Activated T-helper 1 cell treated with anti-CD3 and anti-CD28 coated beads, Interleukin-2, amount 50 U/mL, for 16 hours (primary cell): Measurements from ENCODE around the gene KRTAP3-2.

ENCODE experiments used
- DNase-seq, 2 donors: peaks; one replicate each; pipeline ENCODE4 v3.0.0-alpha.2; 2020; ENCODE audit warnings: low read depth in 1 of 2, low spot score in 1 of 2

The KRTAP3-2 gene

GRCh38 chr17:41010441-41010840 lies 10.7 kb upstream of the KRTAP3-2 start:
- DNase-seq = no peak

- DNase-seq = no peak
Measured at GRCh38 chr17:41009936-41010335, 10.2 kb upstream of the KRTAP3-2 start.

GRCh38 chr17:41009301-41009760 lies 9.6 kb upstream of the KRTAP3-2 start:
- no peak for DNase-seq

DNA sequence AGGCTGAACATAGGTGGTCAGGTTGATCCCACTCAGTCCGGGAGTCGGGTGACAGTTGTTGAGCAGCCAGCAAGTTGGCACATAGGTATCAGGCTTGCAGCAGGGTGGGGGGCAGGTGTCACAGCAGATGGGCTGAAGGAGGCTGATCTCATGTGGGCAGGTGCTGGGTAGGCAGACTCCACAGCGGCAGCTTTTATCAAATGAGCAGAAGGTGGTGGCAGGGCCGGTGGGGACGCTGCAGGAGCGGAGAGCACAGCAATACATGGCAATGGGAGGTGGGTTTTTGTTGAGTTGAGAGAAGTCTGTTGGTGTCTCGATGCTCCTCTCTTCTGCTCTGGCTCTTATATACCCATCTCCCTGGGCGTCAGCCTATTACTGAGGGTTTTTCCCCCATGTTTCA lies 9.1 kb upstream of the KRTAP3-2 start, which contains the start of gene KRTAP3-1:
Gene KRTAP3-1 (minus strand): TSS at position 318 of the 400 bp plus-strand sequence. CDS start 54 bp downstream, at position 264.
- DNase-seq = no peak

DNA sequence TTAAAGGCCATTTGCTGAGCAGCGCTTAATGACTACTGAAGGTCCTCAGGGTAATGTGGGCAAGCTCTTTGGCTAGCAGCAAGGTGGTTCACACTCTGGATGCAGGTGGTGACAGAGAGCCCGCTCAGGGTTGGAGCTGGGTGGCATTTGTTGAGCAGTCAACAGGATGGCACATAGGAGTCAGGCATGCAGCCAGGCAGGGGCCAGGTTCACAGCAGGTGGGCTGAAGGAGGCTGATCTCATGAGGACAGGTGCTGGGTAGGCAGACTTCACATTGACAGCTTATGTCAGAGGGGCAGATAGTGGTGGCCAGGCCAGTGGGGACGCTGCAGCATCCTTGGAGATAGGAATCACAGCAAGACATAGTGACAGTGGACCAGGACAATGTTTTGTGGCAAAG lies 4.7 kb upstream of the KRTAP3-2 start:
- no peak for DNase-seq

- DNase-seq = no peak
Measured at GRCh38 chr17:41003926-41004325, 4.2 kb upstream of the KRTAP3-2 start.

- DNase-seq = no peak
Measured at GRCh38 chr17:41002814-41003213, 3.1 kb upstream of the KRTAP3-2 start.

DNA sequence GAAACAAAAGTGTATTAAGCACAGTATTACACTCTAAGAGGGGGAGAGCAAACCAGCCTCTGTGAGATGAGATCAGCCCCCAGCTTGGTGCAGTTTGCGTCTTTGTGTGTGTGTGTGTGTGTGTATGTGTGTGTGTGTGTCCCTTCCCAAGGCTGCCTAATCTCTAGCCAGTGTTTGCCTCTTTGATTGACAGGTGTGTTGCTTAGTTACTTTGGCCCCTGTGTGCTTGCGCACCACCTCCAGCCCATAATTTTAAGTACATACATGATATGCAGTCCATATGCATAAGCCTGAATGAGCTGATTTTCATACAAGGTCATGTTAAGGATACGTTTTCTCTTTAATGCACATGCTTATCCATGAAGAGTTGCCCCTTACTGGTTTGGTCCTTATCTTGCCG lies 2.1 kb upstream of the KRTAP3-2 start:
- no peak for DNase-seq

- no peak for DNase-seq
Measured at GRCh38 chr17:40997361-40997760, 2.3 kb downstream of the KRTAP3-2 start.

DNA sequence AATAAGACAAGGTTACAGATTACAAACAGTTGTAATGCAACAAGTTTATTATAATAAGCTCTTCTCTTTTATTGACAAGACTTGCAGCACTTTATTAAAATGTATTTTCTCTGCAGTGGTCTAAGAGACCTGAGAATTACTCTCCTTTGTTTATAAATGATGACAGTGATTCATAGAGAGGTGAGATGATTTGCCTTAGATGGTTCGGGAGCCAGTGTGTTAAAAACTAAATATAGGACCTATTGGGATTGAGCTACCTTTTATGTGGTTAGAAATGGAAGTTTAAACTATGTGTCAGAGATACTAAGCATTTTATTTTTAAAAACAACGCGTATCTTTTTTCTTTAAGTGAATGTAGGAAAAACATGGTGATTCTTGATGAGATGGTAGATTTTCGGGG lies 2.9 kb downstream of the KRTAP3-2 start:
- DNase-seq = no peak

DNA sequence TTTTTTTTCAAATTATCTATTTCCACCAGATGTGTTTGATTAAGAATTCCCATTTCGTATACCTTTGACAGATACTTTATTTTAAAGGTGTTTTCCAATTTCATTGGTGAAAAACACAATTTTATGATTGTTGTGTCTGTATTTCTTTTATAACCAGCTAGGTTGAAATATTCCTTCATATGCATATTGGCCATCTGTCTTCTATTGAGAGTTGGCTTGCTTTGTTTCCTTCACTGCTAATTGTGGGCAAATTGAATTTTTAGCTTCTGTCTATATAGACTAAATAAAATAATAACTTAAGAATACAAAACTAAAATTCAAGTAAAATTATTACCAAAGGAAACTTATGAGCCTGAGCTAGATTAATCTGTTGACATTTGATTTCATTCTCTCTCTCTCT lies 4.6 kb downstream of the KRTAP3-2 start:
- DNase-seq = no peak

GRCh38 chr17:40993839-40994238 lies 5.9 kb downstream of the KRTAP3-2 start, which contains the start of gene KRTAP3-3:
TSS of gene KRTAP3-3 (minus strand) at chr17:40994164. CDS start at chr17:40994097, 67 bp downstream.
- DNase-seq = no peak

DNA sequence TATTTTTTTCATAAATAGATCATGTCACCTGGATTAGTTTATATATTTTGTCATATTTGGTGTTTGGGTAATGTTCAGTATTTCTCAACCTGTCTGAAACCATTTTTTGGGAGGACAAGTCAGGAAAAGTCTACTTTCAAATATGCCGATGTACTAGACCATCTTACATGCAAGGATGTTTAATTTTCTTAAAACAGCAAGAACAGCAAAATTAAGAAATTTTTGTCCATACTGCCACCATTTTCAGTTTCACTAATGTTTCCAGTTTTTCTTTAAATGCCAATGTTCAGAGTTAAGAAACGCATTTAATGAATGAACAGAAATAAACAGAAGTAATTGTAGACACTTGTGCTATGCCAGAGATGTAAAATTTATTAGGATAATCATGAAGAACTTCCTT lies 6.6 kb downstream of the KRTAP3-2 start:
- DNase-seq = no peak

GRCh38 chr17:40992666-40993065 lies 7.0 kb downstream of the KRTAP3-2 start:
- no peak for DNase-seq

- no peak for DNase-seq
Measured at GRCh38 chr17:40986920-40987319, 12.8 kb downstream of the KRTAP3-2 start.

GRCh38 chr17:40984226-40984625 lies 15.5 kb downstream of the KRTAP3-2 start, which contains the start of gene KRT40:
TSS of gene KRT40 (minus strand) at chr17:40984326. CDS start at chr17:40984273, 53 bp downstream.
- no peak for DNase-seq

DNA sequence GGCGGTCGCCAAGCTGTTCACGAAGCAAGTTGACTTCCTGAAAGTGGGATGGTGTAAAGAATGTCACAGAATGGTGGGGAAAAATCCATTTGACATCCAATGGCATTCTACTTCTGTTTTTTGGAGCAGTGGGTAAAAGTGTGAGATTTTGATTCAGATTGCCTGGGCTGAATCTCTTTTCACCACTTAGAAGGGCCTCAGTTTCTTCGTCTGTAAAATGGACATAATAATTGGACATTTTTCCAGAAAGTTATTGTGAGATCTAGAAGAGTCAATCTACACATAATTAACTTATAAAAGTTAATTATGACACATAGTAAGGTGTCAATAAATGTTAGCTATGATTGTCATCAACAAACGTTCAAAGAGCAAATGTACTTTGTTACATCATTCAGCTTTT lies 18.6 kb downstream of the KRTAP3-2 start:
- no peak for DNase-seq

DNA sequence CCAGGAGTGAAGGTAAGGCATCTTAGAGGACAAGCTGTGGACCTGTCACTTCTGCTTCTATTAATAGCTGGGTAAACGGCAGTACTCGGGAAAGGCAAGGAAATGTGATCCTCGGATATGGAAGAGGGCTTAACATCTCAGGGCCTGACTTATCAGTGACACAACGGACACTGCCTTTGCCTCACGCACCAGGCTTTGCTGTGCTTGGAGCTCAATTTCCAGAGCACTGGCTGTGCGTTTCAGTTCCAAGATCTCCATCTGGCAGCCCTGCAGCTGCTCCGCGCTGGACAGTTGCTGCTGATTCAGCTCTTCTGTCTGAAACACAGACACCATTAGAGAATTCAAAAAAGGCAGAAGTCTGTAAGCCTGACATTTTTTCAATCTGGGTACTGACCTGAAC lies 19.1 kb downstream of the KRTAP3-2 start:
- no peak for DNase-seq

GRCh38 chr17:40980117-40980516 lies 19.6 kb downstream of the KRTAP3-2 start:
- DNase-seq = no peak

DNA sequence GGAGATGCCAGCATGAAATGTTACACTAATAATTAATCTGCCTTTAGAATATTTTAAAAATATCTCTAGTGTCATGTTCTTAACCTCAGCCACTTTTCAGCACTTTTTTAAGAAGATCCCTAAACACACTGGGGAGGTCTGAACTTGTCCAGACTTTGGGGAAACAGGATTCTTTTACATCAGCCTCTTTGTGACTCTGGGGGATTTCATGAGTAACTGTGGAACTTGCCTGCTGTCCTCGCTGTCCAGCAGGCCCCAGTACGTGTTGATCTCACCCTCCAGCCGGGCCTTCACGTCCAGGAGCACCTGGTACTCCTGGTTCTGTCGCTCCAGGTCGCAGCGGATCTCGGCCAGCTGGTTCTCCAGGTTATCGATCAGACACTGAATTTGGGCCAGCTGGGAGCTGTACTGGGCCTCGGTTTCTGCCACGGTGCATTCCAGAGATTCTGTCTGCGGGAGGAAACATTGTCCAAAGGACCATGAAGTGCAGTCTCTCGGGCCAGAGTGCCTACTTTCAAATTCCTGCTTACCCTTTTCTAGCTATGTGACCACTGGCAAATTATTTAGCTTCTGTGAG lies 21.0 kb downstream of the KRTAP3-2 start:
- DNase-seq = no peak

DNA sequence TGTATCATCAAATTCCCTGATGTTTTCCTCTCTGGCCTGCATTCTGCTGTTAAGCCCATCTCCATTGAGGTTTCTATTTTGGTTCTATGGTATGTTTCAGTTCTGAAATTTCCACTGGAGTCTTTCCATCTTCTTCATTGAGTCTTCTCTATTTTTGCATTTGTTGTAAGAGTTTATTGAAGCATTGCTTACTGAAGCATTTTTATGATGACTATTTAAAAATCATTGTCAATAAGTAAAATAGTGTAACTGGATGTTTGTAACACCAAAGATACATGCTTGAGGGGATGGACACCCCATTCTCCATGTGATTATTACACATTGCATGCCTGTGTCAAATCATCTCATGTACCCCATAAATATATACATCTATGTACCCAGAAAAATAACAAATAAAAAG lies 24.2 kb downstream of the KRTAP3-2 start:
- no peak for DNase-seq

DNA sequence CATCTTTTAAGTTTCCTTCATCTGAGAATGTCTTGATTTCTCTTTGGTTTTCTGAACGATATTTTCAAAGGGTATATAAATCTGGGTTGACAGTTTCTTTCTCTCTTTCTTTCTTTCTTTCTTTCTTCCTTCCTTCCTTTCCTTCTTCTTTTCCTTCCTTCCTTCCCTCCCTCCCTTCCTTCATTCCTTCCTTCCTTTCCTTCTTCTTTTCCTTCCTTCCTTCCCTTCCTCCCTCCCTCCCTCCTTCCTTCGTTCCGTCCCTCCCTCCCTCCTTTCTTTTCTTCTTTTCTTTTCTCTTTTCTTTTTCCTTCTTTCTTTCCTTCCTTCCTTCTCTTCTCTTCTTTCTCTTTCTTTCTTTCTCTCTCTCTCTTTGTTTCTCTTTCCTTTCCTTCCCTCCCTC lies 25.3 kb downstream of the KRTAP3-2 start:
- DNase-seq = no peak

- DNase-seq = no peak
Measured at GRCh38 chr17:40967582-40967981, 32.1 kb downstream of the KRTAP3-2 start.
